ENCODE results near the gene MYBPH.

The MYBPH gene

GRCh38 chr1:203178821-203179666 is 3.4 kb upstream of the MYBPH start:
- DNase-seq (ENCODE audit: low spot score): no peak

GRCh38 chr1:203178083-203178482 is 2.5 kb upstream of the MYBPH start:
- no peak for DNase-seq (ENCODE audit: low spot score)

- DNase-seq (ENCODE audit: low spot score): no peak
Measured at GRCh38 chr1:203177470-203178039, 1.9 kb upstream of the MYBPH start.

- DNase-seq (ENCODE audit: low spot score): no peak
Measured at GRCh38 chr1:203177036-203177405, 1.4 kb upstream of the MYBPH start.

GRCh38 chr1:203176273-203177035 is 828 bp upstream of the MYBPH start:
- DNase-seq (ENCODE audit: low spot score): no peak

- DNase-seq (ENCODE audit: low spot score): no peak
Measured at GRCh38 chr1:203175827-203176241, 208 bp upstream of the MYBPH start.

GRCh38 chr1:203174324-203174985 is 1.2 kb downstream of the MYBPH start:
- DNase-seq (ENCODE audit: low spot score): no peak

- DNase-seq (ENCODE audit: low spot score): no peak
Measured at GRCh38 chr1:203173566-203173965, 2.1 kb downstream of the MYBPH start.

- DNase-seq (ENCODE audit: low spot score): no peak
Measured at GRCh38 chr1:203173011-203173555, 2.5 kb downstream of the MYBPH start.

- DNase-seq (ENCODE audit: low spot score): peak; percentile 55
Measured at GRCh38 chr1:203172184-203173010, 3.2 kb downstream of the MYBPH start.

GRCh38 chr1:203171341-203172183 is 4.1 kb downstream of the MYBPH start:
- DNase-seq (ENCODE audit: low spot score): no peak

GRCh38 chr1:203170625-203171330 is 4.8 kb downstream of the MYBPH start:
- no peak for DNase-seq (ENCODE audit: low spot score)

GRCh38 chr1:203169770-203170520 is 5.7 kb downstream of the MYBPH start:
- DNase-seq (ENCODE audit: low spot score): no peak

- DNase-seq (ENCODE audit: low spot score): no peak
Measured at GRCh38 chr1:203168991-203169390, 6.6 kb downstream of the MYBPH start.

- no peak for DNase-seq (ENCODE audit: low spot score)
Measured at GRCh38 chr1:203168256-203168786, 7.3 kb downstream of the MYBPH start.

- no peak for DNase-seq (ENCODE audit: low spot score)
Measured at GRCh38 chr1:203167913-203168200, 7.8 kb downstream of the MYBPH start.

- DNase-seq (ENCODE audit: low spot score): no peak
Measured at GRCh38 chr1:203167026-203167912, 8.4 kb downstream of the MYBPH start.

Measured in activated CD4-positive, alpha-beta T cell treated with anti-CD3 and anti-CD28 coated beads, Interleukin-2, Interleukin-4, amounts not matched to agents 100 ng/mL and 50 ng/mL, durations not matched to agents 16 hours and 8 hours (primary cell).